Testis (tissue), 3 donors: ENCODE measurements around the gene PITPNC1. TPM values are rescaled to one million over a fixed set of nuclear protein-coding genes. Genes with fewer than 3 reads are reported as not detected.
"Not testable (repeated sequence)": the region's sequence is repeated elsewhere in the genome, so short reads cannot be mapped to it uniquely, and the experiment has no call there.

Experiments
- DNase-seq: peaks from one replicate; pipeline ENCODE4 v3.0.0-alpha.2; 2019
- H3K27ac ChIP-seq, 2 donors: fragments of 200-600 bp; sonication (generic); one replicate each; pipeline ENCODE4 v1.5.1; 2019
- H3K27me3 ChIP-seq: fragments of 200-600 bp; sonication (generic); one replicate; pipeline ENCODE4 v1.5.1; 2019
- H3K36me3 ChIP-seq: fragments of 200-600 bp; sonication (generic); one replicate; pipeline ENCODE4 v1.5.1; 2017; ENCODE audit warnings: low read depth; ENCODE audit errors: missing control alignments
- H3K4me1 ChIP-seq: fragments of 200-600 bp; sonication (generic); one replicate; pipeline ENCODE4 v1.5.1; 2019
- H3K4me3 ChIP-seq, 2 donors: fragments of 200-600 bp; sonication (generic); one replicate each; pipeline ENCODE4 v1.5.1; 2017 to 2019
- H3K9me3 ChIP-seq: fragments of 200-600 bp; sonication (generic); one replicate; pipeline ENCODE4 v1.5.1; 2017
- CTCF ChIP-seq, 3 experiments: fragments of 450-650 bp in 2 of 3; fragments of 200-600 bp in 1 of 3; sonication (generic) in 1 of 3; IDR thresholded peaks; one replicate each; pipeline ENCODE4 v1.5.1; 2016 to 2019; ENCODE audit warnings: antibody characterized with exemption in 3 of 3, mild to moderate bottlenecking in 2 of 3, moderate library complexity in 1 of 3
- POLR2A ChIP-seq: fragments of 450-650 bp; IDR thresholded peaks from one replicate; pipeline ENCODE4 v1.6.1; 2017; ENCODE audit warnings: antibody characterized with exemption, mild to moderate bottlenecking, moderate library complexity
- WGBS, 2 donors: methylation state at CpG; one replicate each; pipeline ENCODE4 v1.1.5; 2018; 5-methylcytosine and 5-hydroxymethylcytosine counted together
- intact Hi-C: fragments of 100-400 bp; cut with DNase I; formaldehyde crosslinking; loops from one replicate; pipeline ENCODE4 v1.15.1; 2023; ENCODE audit warnings: low total_unique reads
- polyA plus RNA-seq: library from polyadenylated mRNA; stranded (reverse); fragments of 350-450 nt; fragmentation: Illumina TruSeq; extraction: RNeasy Lipid Tissue Mini Kit (QIAGEN cat#74804); gene quantifications from one replicate; pipeline ENCODE4 v1.2.3, GENCODE V29; 2014; ENCODE audit warnings: low read depth, low replicate concordance; ENCODE audit not compliant: insufficient read depth
- total RNA-seq, 2 donors: library from RNA; depleted of rRNA; stranded (reverse); fragments of >200 nt; gene quantifications; one replicate each; pipeline ENCODE4 v1.2.3, GENCODE V29; 2016

PITPNC1 gene
- total and polyA plus RNA-seq, 3 donors from 2014 or later = 8.3 to 12.8 (median 12.2) TPM

DNA sequence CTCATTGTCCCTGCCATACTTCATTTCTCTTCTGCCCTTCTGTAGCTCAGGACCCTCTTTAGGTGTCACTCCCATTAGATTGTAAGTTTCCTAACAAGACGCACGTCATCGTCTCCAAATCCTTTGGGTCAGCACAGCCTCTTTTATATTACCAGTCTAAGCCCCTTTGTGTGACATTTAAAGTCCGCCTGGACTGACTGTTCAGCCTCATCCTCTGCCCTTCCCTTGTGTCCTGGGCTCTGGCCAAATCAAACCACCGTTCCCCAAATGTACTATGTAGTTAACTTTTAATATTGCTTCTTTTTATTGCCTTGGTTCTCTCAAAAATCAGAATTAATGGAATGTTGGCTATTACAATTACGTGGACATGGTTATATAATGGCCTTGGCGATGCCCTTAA lies 38.2 kb downstream of the PITPNC1 start:
- H3K27me3 ChIP-seq = no peaks in the 10 kb centered on the region
- WGBS, 2 donors = 51 to 56% methylated on average over 7 of the region's 7 CpGs
- no peak overlapping the region for H3K4me3 ChIP-seq
- H3K9me3 ChIP-seq = no peaks in the 10 kb centered on the region
- TF ChIP-seq POLR2A = no peak
- TF ChIP-seq CTCF (IDR thresholded peaks at IDR 0.05) = no peak
- peak overlapping the region in 1 of 2 donors; percentile 14 for H3K27ac ChIP-seq
- DNase-seq = no peak
- peaks cover 7% of the 10 kb centered on the region for H3K4me1 ChIP-seq
- intact Hi-C loops = no loop called here
- H3K36me3 ChIP-seq = no peaks in the 10 kb centered on the region

DNA sequence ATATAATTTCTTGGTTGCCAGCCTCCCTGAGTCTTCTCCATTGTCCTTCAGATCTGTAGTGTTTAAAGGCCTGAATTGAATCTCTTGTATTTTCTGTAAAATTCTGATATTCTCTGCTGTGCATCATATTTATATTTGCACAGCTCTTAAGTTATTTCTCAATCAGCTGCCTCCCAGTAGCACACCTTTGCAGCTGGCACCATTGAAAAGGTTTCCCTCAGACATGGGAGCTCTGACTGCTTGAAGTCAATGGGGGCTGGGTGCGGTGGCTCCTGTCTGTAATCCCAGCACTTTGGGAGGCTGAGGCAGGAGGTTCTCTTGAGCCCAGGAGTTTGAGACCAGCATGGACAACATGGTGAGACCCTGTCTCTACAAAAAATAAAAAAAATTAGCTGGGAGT lies 40.4 kb downstream of the PITPNC1 start:
- H3K36me3 ChIP-seq = no peaks in the 10 kb centered on the region
- 100% methylated on average over 1 of the region's 1 CpG for WGBS, 2 donors
- H3K4me1 ChIP-seq = peaks cover 7% of the 10 kb centered on the region
- no peak for DNase-seq
- no peak overlapping the region for H3K4me3 ChIP-seq
- intact Hi-C loops = no loop called here
- TF ChIP-seq POLR2A (no peak), CTCF (IDR thresholded peaks at IDR 0.05) (no peak)
- H3K27me3 ChIP-seq = no peaks in the 10 kb centered on the region
- no peaks in the 10 kb centered on the region for H3K9me3 ChIP-seq
- no peak overlapping the region for H3K27ac ChIP-seq

- H3K4me3 ChIP-seq = no peak overlapping the region
- H3K4me1 ChIP-seq = no peaks in the 10 kb centered on the region
- 91 to 92% methylated on average over 5 of the region's 5 CpGs for WGBS, 2 donors
- no peaks in the 10 kb centered on the region for H3K9me3 ChIP-seq
- DNase-seq = no peak
- H3K36me3 ChIP-seq = no peaks in the 10 kb centered on the region
- intact Hi-C loops = no loop called here
- TF ChIP-seq CTCF (IDR thresholded peaks at IDR 0.05) (no peak), POLR2A (no peak)
- H3K27ac ChIP-seq = no peak overlapping the region
- H3K27me3 ChIP-seq = no peaks in the 10 kb centered on the region
Observed at GRCh38 chr17:67420994-67421393, 43.9 kb downstream of the PITPNC1 start.

- Histone ChIP-seq H3K9me3 (no peaks in the 10 kb centered on the region), H3K4me3 (no peak overlapping the region), H3K27ac (no peak overlapping the region), H3K4me1 (no peaks in the 10 kb centered on the region), H3K27me3 (no peaks in the 10 kb centered on the region), H3K36me3 (no peaks in the 10 kb centered on the region)
- intact Hi-C loops = no loop called here
- 75 to 78% methylated on average over 3 of the region's 3 CpGs for WGBS, 2 donors
- TF ChIP-seq CTCF (IDR thresholded peaks at IDR 0.05) (no peak), POLR2A (no peak)
- no peak for DNase-seq
Observed at GRCh38 chr17:67421869-67422273, 44.8 kb downstream of the PITPNC1 start.

DNA sequence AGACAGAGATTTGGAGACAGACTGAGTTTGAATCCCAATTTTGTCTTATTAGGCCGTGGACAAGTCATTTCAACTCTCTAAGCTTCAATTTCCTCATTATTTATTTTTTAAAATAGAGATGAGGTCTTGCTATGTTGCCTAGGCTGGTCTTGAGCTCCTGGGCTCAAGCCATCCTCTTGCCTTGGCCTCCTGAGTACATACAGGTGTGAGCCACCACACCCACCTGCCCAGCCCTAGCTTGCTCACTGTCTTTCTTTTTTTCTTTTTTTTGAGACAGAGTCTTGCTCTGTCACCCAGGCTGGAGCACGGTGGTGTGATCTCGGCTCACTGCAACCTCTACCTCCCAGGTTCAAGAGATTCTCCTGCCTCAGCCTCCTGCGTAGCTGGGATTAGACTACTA lies 45.2 kb downstream of the PITPNC1 start:
- H3K4me3 ChIP-seq, intact Hi-C loops, H3K4me1 ChIP-seq, H3K27me3 ChIP-seq, H3K9me3 ChIP-seq, DNase-seq, H3K36me3 ChIP-seq, H3K27ac ChIP-seq: not testable (repeated sequence)
- WGBS, 2 donors = 89 to 95% methylated on average over 4 of the region's 4 CpGs
